HepG2 (cell line): Measurements from ENCODE around the gene ZFYVE26. TPM values are rescaled to one million over a fixed set of nuclear protein-coding genes. Genes with fewer than 3 reads are reported as not detected.

Experiments
- CCAR2 ChIP-seq: fragments of 200-400 bp; formaldehyde crosslinking; optimal IDR thresholded peaks from 2 replicates; pipeline ENCODE3; 2018; ENCODE audit warnings: low read depth, mild to moderate bottlenecking, low read length, moderate library complexity
- DNMT3B ChIP-seq: conservative IDR thresholded peaks from 2 replicates; pipeline ENCODE4 v1.6.1; 2016; ENCODE audit warnings: missing biosample characterization, control low read depth
- GPN1 ChIP-seq: sonication (generic); formaldehyde crosslinking; IDR thresholded peaks from 2 replicates; pipeline ENCODE4 v1.5.1; 2020; ENCODE audit warnings: missing genetic modification reagents, borderline replicate concordance
- KAT7 ChIP-seq: IDR thresholded peaks from 2 replicates; pipeline ENCODE4 v1.6.1; 2018; ENCODE audit warnings: borderline replicate concordance, missing compliant biosample characterization
- NCOR1 ChIP-seq: fragments of 200-600 bp; sonication (generic); IDR thresholded peaks from 2 replicates; pipeline ENCODE4 v1.7.0; 2017; ENCODE audit warnings: antibody characterized with exemption, low read length, borderline replicate concordance
- NR2F6 ChIP-seq, 2 experiments: IDR thresholded peaks; 2 replicates each; pipeline ENCODE4 v1.6.1; 2016; ENCODE audit warnings: antibody characterized with exemption in 1 of 2, mild to moderate bottlenecking in 1 of 2
- SIX1 ChIP-seq: sonication (generic); formaldehyde crosslinking; IDR thresholded peaks from 2 replicates; pipeline ENCODE4 v1.4.0; 2020; ENCODE audit warnings: missing genetic modification reagents, borderline replicate concordance
- SYNCRIP ChIP-seq: fragments of 200-400 bp; formaldehyde crosslinking; IDR thresholded peaks from 2 replicates; pipeline ENCODE4 v1.6.1; 2018; ENCODE audit warnings: mild to moderate bottlenecking, low read depth, low read length; ENCODE audit not compliant: insufficient read depth
- XRCC5 ChIP-seq: fragments of 200-400 bp; formaldehyde crosslinking; optimal IDR thresholded peaks from 2 replicates; pipeline ENCODE3; 2017; ENCODE audit warnings: mild to moderate bottlenecking, low read length
- ZFP41 ChIP-seq: sonication (generic); formaldehyde crosslinking; IDR thresholded peaks from 2 replicates; pipeline ENCODE4 v1.4.0; 2020; ENCODE audit warnings: mild to moderate bottlenecking, missing genetic modification reagents, borderline replicate concordance
- ZNF746 ChIP-seq: sonication (generic); formaldehyde crosslinking; IDR thresholded peaks from 2 replicates; pipeline ENCODE4 v1.8.0; 2022; ENCODE audit warnings: mild to moderate bottlenecking, missing genetic modification reagents
- ZNF792 ChIP-seq: IDR thresholded peaks from 2 replicates; pipeline ENCODE4 v1.6.1; 2016
- polyA plus RNA-seq, 8 experiments: library from polyadenylated mRNA; depleted of rRNA in 3 of 8; stranded (reverse) in 7 of 8; unstranded in 1 of 8; fragments of >200 nt; fragmentation: Illumina TruSeq in 4 of 8; extraction: Trizol in 4 of 8; gene quantifications; 2 replicates each; pipeline versions ENCODE4 v1.2.1 to v1.2.3, GENCODE V29; 2011 to 2016; ENCODE audit warnings: low read depth in 4 of 8, missing spikeins in 1 of 8, mixed read lengths in 1 of 8; ENCODE audit not compliant: insufficient read depth in 1 of 8
- total RNA-seq, 5 experiments: library from RNA; depleted of rRNA; stranded (reverse); fragments of >200 nt; fragmentation: Illumina TruSeq; extraction: Trizol; gene quantifications; 2 replicates each; pipeline ENCODE4 v1.2.3, GENCODE V29; 2016; ENCODE audit warnings: low read depth in 1 of 5
- TF ChIP-seq, protein P1 (sequence below): sonication (generic); formaldehyde crosslinking; IDR thresholded peaks from 2 replicates; pipeline ENCODE4 v1.4.0; 2020; ENCODE audit warnings: missing genetic modification reagents, borderline replicate concordance
- TF ChIP-seq, protein P2 (sequence below): sonication (generic); formaldehyde crosslinking; IDR thresholded peaks from 2 replicates; pipeline ENCODE4 v1.4.0; 2020; ENCODE audit warnings: mild to moderate bottlenecking, low read depth, missing genetic modification reagents
- TF ChIP-seq, protein P3 (sequence below): sonication (generic); formaldehyde crosslinking; IDR thresholded peaks from 2 replicates; pipeline ENCODE4 v1.5.0; 2020; ENCODE audit warnings: missing genetic modification reagents
- TF ChIP-seq, protein P4 (sequence below): sonication (generic); formaldehyde crosslinking; conservative IDR thresholded peaks from 2 replicates; pipeline ENCODE4 v1.4.0; 2020; ENCODE audit warnings: missing genetic modification reagents
- TF ChIP-seq, protein P5 (sequence below): sonication (generic); formaldehyde crosslinking; conservative IDR thresholded peaks from 2 replicates; pipeline ENCODE4 v1.8.1; 2023; ENCODE audit warnings: missing genetic modification reagents
- TF ChIP-seq, protein P6 (sequence below): IDR thresholded peaks from 2 replicates; pipeline ENCODE4 v1.6.1; 2016; ENCODE audit warnings: mild to moderate bottlenecking

The ZFYVE26 gene
- total and polyA plus RNA-seq, 2 of the 13 experiments (the other 11 are each of a cell fraction or from before 2014, with no cell fraction given) = 13.6 to 16.4 TPM

DNA sequence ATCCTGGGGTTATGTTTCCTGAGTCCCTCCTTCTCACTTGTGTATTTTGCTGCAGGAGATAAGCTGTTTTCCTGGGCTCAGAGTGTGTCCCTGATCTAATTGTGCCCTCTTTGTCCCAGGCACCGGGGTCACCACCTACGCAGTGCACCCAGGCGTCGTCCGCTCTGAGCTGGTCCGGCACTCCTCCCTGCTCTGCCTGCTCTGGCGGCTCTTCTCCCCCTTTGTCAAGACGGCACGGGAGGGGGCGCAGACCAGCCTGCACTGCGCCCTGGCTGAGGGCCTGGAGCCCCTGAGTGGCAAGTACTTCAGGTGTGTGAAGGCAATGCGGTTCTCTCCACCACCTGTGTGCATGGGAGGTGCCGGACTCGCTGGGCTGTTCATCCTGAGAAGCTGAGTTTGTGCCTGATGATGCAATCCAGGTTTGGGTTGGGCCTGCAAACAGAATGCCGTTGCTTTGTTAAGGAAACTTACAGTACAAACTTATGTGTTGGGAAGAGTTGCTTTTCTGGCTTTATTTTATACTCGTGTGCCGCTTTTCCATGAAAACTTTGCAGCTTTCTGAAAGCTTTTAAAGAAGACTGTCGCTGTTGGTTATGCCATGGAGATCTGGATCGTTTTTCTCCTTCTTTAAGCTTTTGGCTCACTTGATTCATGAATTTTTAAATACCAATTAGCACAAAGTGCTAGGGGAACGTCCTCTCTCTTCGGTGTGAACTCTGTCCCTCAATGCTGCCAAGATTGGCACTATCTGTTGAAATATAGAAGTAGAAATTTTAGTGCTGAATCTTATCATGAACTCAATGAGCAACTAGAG is 87.1 kb downstream of the ZFYVE26 start (continued):
- TF ChIP-seq, protein P1, sequence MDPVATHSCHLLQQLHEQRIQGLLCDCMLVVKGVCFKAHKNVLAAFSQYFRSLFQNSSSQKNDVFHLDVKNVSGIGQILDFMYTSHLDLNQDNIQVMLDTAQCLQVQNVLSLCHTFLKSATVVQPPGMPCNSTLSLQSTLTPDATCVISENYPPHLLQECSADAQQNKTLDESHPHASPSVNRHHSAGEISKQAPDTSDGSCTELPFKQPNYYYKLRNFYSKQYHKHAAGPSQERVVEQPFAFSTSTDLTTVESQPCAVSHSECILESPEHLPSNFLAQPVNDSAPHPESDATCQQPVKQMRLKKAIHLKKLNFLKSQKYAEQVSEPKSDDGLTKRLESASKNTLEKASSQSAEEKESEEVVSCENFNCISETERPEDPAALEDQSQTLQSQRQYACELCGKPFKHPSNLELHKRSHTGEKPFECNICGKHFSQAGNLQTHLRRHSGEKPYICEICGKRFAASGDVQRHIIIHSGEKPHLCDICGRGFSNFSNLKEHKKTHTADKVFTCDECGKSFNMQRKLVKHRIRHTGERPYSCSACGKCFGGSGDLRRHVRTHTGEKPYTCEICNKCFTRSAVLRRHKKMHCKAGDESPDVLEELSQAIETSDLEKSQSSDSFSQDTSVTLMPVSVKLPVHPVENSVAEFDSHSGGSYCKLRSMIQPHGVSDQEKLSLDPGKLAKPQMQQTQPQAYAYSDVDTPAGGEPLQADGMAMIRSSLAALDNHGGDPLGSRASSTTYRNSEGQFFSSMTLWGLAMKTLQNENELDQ (CRISPR knock-in tag) = no peak
- no peak for TF ChIP-seq SIX1 (CRISPR knock-in tag)
- TF ChIP-seq CCAR2 = no peak
- TF ChIP-seq, protein P2, sequence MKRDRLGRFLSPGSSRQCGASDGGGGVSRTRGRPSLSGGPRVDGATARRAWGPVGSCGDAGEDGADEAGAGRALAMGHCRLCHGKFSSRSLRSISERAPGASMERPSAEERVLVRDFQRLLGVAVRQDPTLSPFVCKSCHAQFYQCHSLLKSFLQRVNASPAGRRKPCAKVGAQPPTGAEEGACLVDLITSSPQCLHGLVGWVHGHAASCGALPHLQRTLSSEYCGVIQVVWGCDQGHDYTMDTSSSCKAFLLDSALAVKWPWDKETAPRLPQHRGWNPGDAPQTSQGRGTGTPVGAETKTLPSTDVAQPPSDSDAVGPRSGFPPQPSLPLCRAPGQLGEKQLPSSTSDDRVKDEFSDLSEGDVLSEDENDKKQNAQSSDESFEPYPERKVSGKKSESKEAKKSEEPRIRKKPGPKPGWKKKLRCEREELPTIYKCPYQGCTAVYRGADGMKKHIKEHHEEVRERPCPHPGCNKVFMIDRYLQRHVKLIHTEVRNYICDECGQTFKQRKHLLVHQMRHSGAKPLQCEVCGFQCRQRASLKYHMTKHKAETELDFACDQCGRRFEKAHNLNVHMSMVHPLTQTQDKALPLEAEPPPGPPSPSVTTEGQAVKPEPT (CRISPR knock-in tag) = no peak
- 0 out of 2 replicates have a peak, but pooled peaks have one; percentile 67 for TF ChIP-seq KAT7 (CRISPR knock-in tag)
- TF ChIP-seq, protein P3, sequence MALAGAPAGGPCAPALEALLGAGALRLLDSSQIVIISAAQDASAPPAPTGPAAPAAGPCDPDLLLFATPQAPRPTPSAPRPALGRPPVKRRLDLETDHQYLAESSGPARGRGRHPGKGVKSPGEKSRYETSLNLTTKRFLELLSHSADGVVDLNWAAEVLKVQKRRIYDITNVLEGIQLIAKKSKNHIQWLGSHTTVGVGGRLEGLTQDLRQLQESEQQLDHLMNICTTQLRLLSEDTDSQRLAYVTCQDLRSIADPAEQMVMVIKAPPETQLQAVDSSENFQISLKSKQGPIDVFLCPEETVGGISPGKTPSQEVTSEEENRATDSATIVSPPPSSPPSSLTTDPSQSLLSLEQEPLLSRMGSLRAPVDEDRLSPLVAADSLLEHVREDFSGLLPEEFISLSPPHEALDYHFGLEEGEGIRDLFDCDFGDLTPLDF (CRISPR knock-in tag) = no peak
- TF ChIP-seq DNMT3B (CRISPR knock-in tag) = no peak
- TF ChIP-seq, protein P4, sequence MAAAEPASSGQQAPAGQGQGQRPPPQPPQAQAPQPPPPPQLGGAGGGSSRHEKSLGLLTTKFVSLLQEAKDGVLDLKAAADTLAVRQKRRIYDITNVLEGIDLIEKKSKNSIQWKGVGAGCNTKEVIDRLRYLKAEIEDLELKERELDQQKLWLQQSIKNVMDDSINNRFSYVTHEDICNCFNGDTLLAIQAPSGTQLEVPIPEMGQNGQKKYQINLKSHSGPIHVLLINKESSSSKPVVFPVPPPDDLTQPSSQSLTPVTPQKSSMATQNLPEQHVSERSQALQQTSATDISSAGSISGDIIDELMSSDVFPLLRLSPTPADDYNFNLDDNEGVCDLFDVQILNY (CRISPR knock-in tag) = no peak
- TF ChIP-seq NR2F6 (IDR thresholded peaks at IDR 0.05) = peak; percentile 53; the same call in 1 of the 2 replicates
- peak; percentile 17; the same call in 1 of the 2 replicates for TF ChIP-seq NR2F6 (CRISPR knock-in tag; IDR thresholded peaks at IDR 0.05)
- peak; percentile 40 for TF ChIP-seq XRCC5
- TF ChIP-seq, protein P5, sequence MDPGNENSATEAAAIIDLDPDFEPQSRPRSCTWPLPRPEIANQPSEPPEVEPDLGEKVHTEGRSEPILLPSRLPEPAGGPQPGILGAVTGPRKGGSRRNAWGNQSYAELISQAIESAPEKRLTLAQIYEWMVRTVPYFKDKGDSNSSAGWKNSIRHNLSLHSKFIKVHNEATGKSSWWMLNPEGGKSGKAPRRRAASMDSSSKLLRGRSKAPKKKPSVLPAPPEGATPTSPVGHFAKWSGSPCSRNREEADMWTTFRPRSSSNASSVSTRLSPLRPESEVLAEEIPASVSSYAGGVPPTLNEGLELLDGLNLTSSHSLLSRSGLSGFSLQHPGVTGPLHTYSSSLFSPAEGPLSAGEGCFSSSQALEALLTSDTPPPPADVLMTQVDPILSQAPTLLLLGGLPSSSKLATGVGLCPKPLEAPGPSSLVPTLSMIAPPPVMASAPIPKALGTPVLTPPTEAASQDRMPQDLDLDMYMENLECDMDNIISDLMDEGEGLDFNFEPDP = 0 out of 2 replicates have a peak, but pooled peaks have one; percentile 93
- TF ChIP-seq ZNF792 (CRISPR knock-in tag) = no peak
- no peak for TF ChIP-seq NCOR1
- peak; percentile 83; the same call in 1 of the 2 replicates for TF ChIP-seq ZNF746 (CRISPR knock-in tag)
- TF ChIP-seq, protein P6, sequence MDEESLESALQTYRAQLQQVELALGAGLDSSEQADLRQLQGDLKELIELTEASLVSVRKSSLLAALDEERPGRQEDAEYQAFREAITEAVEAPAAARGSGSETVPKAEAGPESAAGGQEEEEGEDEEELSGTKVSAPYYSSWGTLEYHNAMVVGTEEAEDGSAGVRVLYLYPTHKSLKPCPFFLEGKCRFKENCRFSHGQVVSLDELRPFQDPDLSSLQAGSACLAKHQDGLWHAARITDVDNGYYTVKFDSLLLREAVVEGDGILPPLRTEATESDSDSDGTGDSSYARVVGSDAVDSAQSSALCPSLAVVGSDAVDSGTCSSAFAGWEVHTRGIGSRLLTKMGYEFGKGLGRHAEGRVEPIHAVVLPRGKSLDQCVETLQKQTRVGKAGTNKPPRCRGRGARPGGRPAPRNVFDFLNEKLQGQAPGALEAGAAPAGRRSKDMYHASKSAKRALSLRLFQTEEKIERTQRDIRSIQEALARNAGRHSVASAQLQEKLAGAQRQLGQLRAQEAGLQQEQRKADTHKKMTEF = peak; percentile 43; the same call in 1 of the 2 replicates
- TF ChIP-seq ZFP41 (CRISPR knock-in tag) = no peak
- no peak for TF ChIP-seq GPN1 (CRISPR knock-in tag)
- no peak for TF ChIP-seq SYNCRIP
